HepG2 (cell line): ENCODE data around the gene HSPA5. TPM values are rescaled to one million over a fixed set of nuclear protein-coding genes. Genes with fewer than 3 reads are reported as not detected.

Experiments used
- AKNA ChIP-seq: sonication (generic); formaldehyde crosslinking; IDR thresholded peaks from 2 replicates; pipeline ENCODE4 v1.4.0; 2020; ENCODE audit warnings: missing genetic modification reagents, borderline replicate concordance
- CEBPG ChIP-seq: IDR thresholded peaks from 2 replicates; pipeline ENCODE4 v1.6.1; 2016
- DZIP1 ChIP-seq: sonication (generic); formaldehyde crosslinking; IDR thresholded peaks from 2 replicates; pipeline ENCODE4 v1.5.0; 2020; ENCODE audit warnings: mild to moderate bottlenecking, missing genetic modification reagents
- EED ChIP-seq: sonication (generic); formaldehyde crosslinking; IDR thresholded peaks from 2 replicates; pipeline ENCODE4 v1.5.0; 2020; ENCODE audit warnings: mild to moderate bottlenecking, missing genetic modification reagents
- ELF4 ChIP-seq: sonication (generic); formaldehyde crosslinking; IDR thresholded peaks from 2 replicates; pipeline ENCODE4 v1.5.0; 2020; ENCODE audit warnings: missing genetic modification reagents, mild to moderate bottlenecking, moderate library complexity, borderline replicate concordance
- FOXA3 ChIP-seq: IDR thresholded peaks from 2 replicates; pipeline ENCODE4 v1.6.1; 2016; ENCODE audit warnings: missing genetic modification reagents, missing compliant biosample characterization
- FOXM1 ChIP-seq: sonication (generic); formaldehyde crosslinking; IDR thresholded peaks from 2 replicates; pipeline ENCODE4 v1.5.0; 2020; ENCODE audit warnings: missing genetic modification reagents
- HNRNPL ChIP-seq: fragments of 200-400 bp; formaldehyde crosslinking; IDR thresholded peaks from 2 replicates; pipeline ENCODE4 v1.6.1; 2017; ENCODE audit warnings: mild to moderate bottlenecking, low read depth, low read length
- PLSCR1 ChIP-seq: sonication (generic); formaldehyde crosslinking; IDR thresholded peaks from 2 replicates; pipeline ENCODE4 v1.5.0; 2020; ENCODE audit warnings: missing genetic modification reagents, mild to moderate bottlenecking, borderline replicate concordance
- SNAPC5 ChIP-seq: sonication (generic); formaldehyde crosslinking; IDR thresholded peaks from 2 replicates; pipeline ENCODE4 v1.8.1; 2023; ENCODE audit warnings: mild to moderate bottlenecking, missing genetic modification reagents, borderline replicate concordance
- TAF15 ChIP-seq: fragments of 200-400 bp; formaldehyde crosslinking; IDR thresholded peaks from one replicate; pipeline ENCODE4 v1.6.1; 2018; ENCODE audit warnings: mild to moderate bottlenecking, low read depth, low read length; ENCODE audit not compliant: poor library complexity, severe bottlenecking
- ZBTB7B ChIP-seq: sonication (generic); formaldehyde crosslinking; IDR thresholded peaks from 2 replicates; pipeline ENCODE4 v1.4.0; 2020; ENCODE audit warnings: missing genetic modification reagents
- ZGPAT ChIP-seq: IDR thresholded peaks from 2 replicates; pipeline ENCODE4 v1.6.1; 2016; ENCODE audit warnings: mild to moderate bottlenecking
- ZNF468 ChIP-seq: sonication (generic); formaldehyde crosslinking; IDR thresholded peaks from 2 replicates; pipeline ENCODE4 v1.8.0; 2022; ENCODE audit warnings: mild to moderate bottlenecking, moderate library complexity, missing genetic modification reagents
- ZNF570 ChIP-seq: sonication (generic); formaldehyde crosslinking; IDR thresholded peaks from 2 replicates; pipeline ENCODE4 v1.4.0; 2020; ENCODE audit warnings: mild to moderate bottlenecking, missing genetic modification reagents, borderline replicate concordance
- ZNF709 ChIP-seq: sonication (generic); formaldehyde crosslinking; IDR thresholded peaks from 2 replicates; pipeline ENCODE4 v1.5.0; 2020; ENCODE audit warnings: mild to moderate bottlenecking, missing genetic modification reagents
- ZNF879 ChIP-seq: sonication (generic); formaldehyde crosslinking; IDR thresholded peaks from 2 replicates; pipeline ENCODE4 v1.8.1; 2023; ENCODE audit warnings: missing genetic modification reagents
- ZSCAN21 ChIP-seq: sonication (generic); formaldehyde crosslinking; IDR thresholded peaks from 2 replicates; pipeline ENCODE4 v1.8.0; 2022; ENCODE audit warnings: mild to moderate bottlenecking, missing genetic modification reagents, moderate library complexity, borderline replicate concordance
- polyA plus RNA-seq, 8 experiments: library from polyadenylated mRNA; depleted of rRNA in 3 of 8; stranded (reverse) in 7 of 8; unstranded in 1 of 8; fragments of >200 nt; fragmentation: Illumina TruSeq in 4 of 8; extraction: Trizol in 4 of 8; gene quantifications; 2 replicates each; pipeline versions ENCODE4 v1.2.1 to v1.2.3, GENCODE V29; 2011 to 2016; ENCODE audit warnings: low read depth in 4 of 8, missing spikeins in 1 of 8, mixed read lengths in 1 of 8; ENCODE audit not compliant: insufficient read depth in 1 of 8
- total RNA-seq, 5 experiments: library from RNA; depleted of rRNA; stranded (reverse); fragments of >200 nt; fragmentation: Illumina TruSeq; extraction: Trizol; gene quantifications; 2 replicates each; pipeline ENCODE4 v1.2.3, GENCODE V29; 2016; ENCODE audit warnings: low read depth in 1 of 5

HSPA5 gene
- total and polyA plus RNA-seq, 2 of the 13 experiments (the other 11 are each of a cell fraction or from before 2014, with no cell fraction given) = 201 to 206 TPM

- peak; percentile 97 for TF ChIP-seq DZIP1 (CRISPR knock-in tag)
- TF ChIP-seq PLSCR1 (CRISPR knock-in tag) = no peak
- no peak; the same call in 1 of the 2 replicates for TF ChIP-seq ZNF709
- TF ChIP-seq FOXM1 (CRISPR knock-in tag) = no peak
- TF ChIP-seq ZBTB7B (CRISPR knock-in tag) = peak; percentile 83
- TF ChIP-seq SNAPC5 = no peak
- no peak for TF ChIP-seq CEBPG (CRISPR knock-in tag)
- 0 out of 2 replicates have a peak, but pooled peaks have one; percentile 55 for TF ChIP-seq ELF4 (CRISPR knock-in tag)
- TF ChIP-seq FOXA3 (CRISPR knock-in tag) = no peak; the same call in none of the 2 replicates
- TF ChIP-seq AKNA (CRISPR knock-in tag) = 0 out of 2 replicates have a peak, but pooled peaks have one; percentile 44
- peak; percentile 76; the same call in 1 of the 2 replicates for TF ChIP-seq ZGPAT
- 0 out of 2 replicates have a peak, but pooled peaks have one; percentile 80 for TF ChIP-seq ZNF468 (CRISPR knock-in tag)
- TF ChIP-seq ZNF879 (CRISPR knock-in tag) = no peak
- TF ChIP-seq HNRNPL = peak; percentile 66; the same call in 1 of the 2 replicates
- TF ChIP-seq ZSCAN21 = peak; percentile 82; the same call in 1 of the 2 replicates
- no peak for TF ChIP-seq ZNF570
- peak; percentile 96 for TF ChIP-seq EED (CRISPR knock-in tag)
- TF ChIP-seq TAF15 = peak; percentile 77
Measured at GRCh38 chr9:125241000-125241862, at the start of gene HSPA5 (continued).
